Testis (tissue), 3 donors: Measurements from ENCODE around the gene ATRNL1. TPM values are rescaled to one million over a fixed set of nuclear protein-coding genes. Genes with fewer than 3 reads are reported as not detected.

Experiments used
- DNase-seq: peaks from one replicate; pipeline ENCODE4 v3.0.0-alpha.2; 2019
- H3K27ac ChIP-seq, 2 donors: fragments of 200-600 bp; sonication (generic); one replicate each; pipeline ENCODE4 v1.5.1; 2019
- H3K27me3 ChIP-seq: fragments of 200-600 bp; sonication (generic); one replicate; pipeline ENCODE4 v1.5.1; 2019
- H3K36me3 ChIP-seq: fragments of 200-600 bp; sonication (generic); one replicate; pipeline ENCODE4 v1.5.1; 2017; ENCODE audit warnings: low read depth; ENCODE audit errors: missing control alignments
- H3K4me1 ChIP-seq: fragments of 200-600 bp; sonication (generic); one replicate; pipeline ENCODE4 v1.5.1; 2019
- H3K4me3 ChIP-seq, 2 donors: fragments of 200-600 bp; sonication (generic); one replicate each; pipeline ENCODE4 v1.5.1; 2017 to 2019
- H3K9me3 ChIP-seq: fragments of 200-600 bp; sonication (generic); one replicate; pipeline ENCODE4 v1.5.1; 2017
- CTCF ChIP-seq, 3 experiments: fragments of 450-650 bp in 2 of 3; fragments of 200-600 bp in 1 of 3; sonication (generic) in 1 of 3; IDR thresholded peaks; one replicate each; pipeline ENCODE4 v1.5.1; 2016 to 2019; ENCODE audit warnings: antibody characterized with exemption in 3 of 3, mild to moderate bottlenecking in 2 of 3, moderate library complexity in 1 of 3
- POLR2A ChIP-seq: fragments of 450-650 bp; IDR thresholded peaks from one replicate; pipeline ENCODE4 v1.6.1; 2017; ENCODE audit warnings: antibody characterized with exemption, mild to moderate bottlenecking, moderate library complexity
- WGBS, 2 donors: methylation state at CpG; one replicate each; pipeline ENCODE4 v1.1.5; 2018; 5-methylcytosine and 5-hydroxymethylcytosine counted together
- intact Hi-C: fragments of 100-400 bp; cut with DNase I; formaldehyde crosslinking; loops from one replicate; pipeline ENCODE4 v1.15.1; 2023; ENCODE audit warnings: low total_unique reads
- polyA plus RNA-seq: library from polyadenylated mRNA; stranded (reverse); fragments of 350-450 nt; fragmentation: Illumina TruSeq; extraction: RNeasy Lipid Tissue Mini Kit (QIAGEN cat#74804); gene quantifications from one replicate; pipeline ENCODE4 v1.2.3, GENCODE V29; 2014; ENCODE audit warnings: low read depth, low replicate concordance; ENCODE audit not compliant: insufficient read depth
- total RNA-seq, 2 donors: library from RNA; depleted of rRNA; stranded (reverse); fragments of >200 nt; gene quantifications; one replicate each; pipeline ENCODE4 v1.2.3, GENCODE V29; 2016

The ATRNL1 gene
- total and polyA plus RNA-seq, 3 donors from 2014 or later: 32.4 to 61.3 (median 45.7) TPM

- Histone ChIP-seq H3K4me3 (no peak overlapping the region), H3K36me3 (no peaks in the 10 kb centered on the region), H3K27me3 (no peaks in the 10 kb centered on the region), H3K27ac (no peak overlapping the region), H3K4me1 (no peaks in the 10 kb centered on the region), H3K9me3 (no peaks in the 10 kb centered on the region)
- no peak for TF ChIP-seq CTCF (IDR thresholded peaks at IDR 0.05)
- no peak for TF ChIP-seq POLR2A
- 72 to 88% methylated on average over 1 of the region's 1 CpG for WGBS, 2 donors
- no peak for DNase-seq
- intact Hi-C loops: no loop called here
Observed at GRCh38 chr10:115046686-115047236, 46.4 kb upstream of the ATRNL1 start.

- no peak for TF ChIP-seq CTCF (IDR thresholded peaks at IDR 0.05)
- no peaks in the 10 kb centered on the region for H3K27me3 ChIP-seq
- H3K27ac ChIP-seq: no peak overlapping the region
- intact Hi-C loops: no loop called here
- H3K9me3 ChIP-seq: no peaks in the 10 kb centered on the region
- no peaks in the 10 kb centered on the region for H3K36me3 ChIP-seq
- DNase-seq: no peak
- no peaks in the 10 kb centered on the region for H3K4me1 ChIP-seq
- H3K4me3 ChIP-seq: no peak overlapping the region
Observed at GRCh38 chr10:115047705-115048104, 45.5 kb upstream of the ATRNL1 start.

GRCh38 chr10:115049318-115049717 is 43.8 kb upstream of the ATRNL1 start:
- 65 to 71% methylated on average over 6 of the region's 6 CpGs for WGBS, 2 donors
- H3K36me3 ChIP-seq: no peaks in the 10 kb centered on the region
- no peak for DNase-seq
- no peaks in the 10 kb centered on the region for H3K27me3 ChIP-seq
- H3K27ac ChIP-seq: no peak overlapping the region
- TF ChIP-seq POLR2A: no peak
- no peak for TF ChIP-seq CTCF (IDR thresholded peaks at IDR 0.05)
- H3K4me1 ChIP-seq: no peaks in the 10 kb centered on the region
- H3K4me3 ChIP-seq: no peak overlapping the region
- intact Hi-C loops: no loop called here
- no peaks in the 10 kb centered on the region for H3K9me3 ChIP-seq

- no peak for DNase-seq
- H3K4me3 ChIP-seq: no peak overlapping the region
- TF ChIP-seq CTCF (IDR thresholded peaks at IDR 0.05): no peak
- no peak for TF ChIP-seq POLR2A
- 33% methylated on average over 3 of the region's 3 CpGs for WGBS, 2 donors
- H3K27ac ChIP-seq: no peak overlapping the region
- no peaks in the 10 kb centered on the region for H3K36me3 ChIP-seq
- no peaks in the 10 kb centered on the region for H3K4me1 ChIP-seq
- no peaks in the 10 kb centered on the region for H3K27me3 ChIP-seq
- H3K9me3 ChIP-seq: no peaks in the 10 kb centered on the region
- intact Hi-C loops: no loop called here
Observed at GRCh38 chr10:115049960-115050359, 43.2 kb upstream of the ATRNL1 start.

GRCh38 chr10:115050375-115051010 is 42.7 kb upstream of the ATRNL1 start:
- Histone ChIP-seq H3K27me3 (no peaks in the 10 kb centered on the region), H3K4me1 (no peaks in the 10 kb centered on the region), H3K9me3 (no peaks in the 10 kb centered on the region), H3K4me3 (no peak overlapping the region), H3K36me3 (no peaks in the 10 kb centered on the region), H3K27ac (no peak overlapping the region)
- 92 to 94% methylated on average over 3 of the region's 3 CpGs for WGBS, 2 donors
- no peak for DNase-seq
- TF ChIP-seq CTCF (IDR thresholded peaks at IDR 0.05) (no peak), POLR2A (no peak)
- intact Hi-C loops: no loop called here
